ENCODE measurements around the gene TUBG1. TPM values are rescaled to one million over a fixed set of nuclear protein-coding genes. Genes with fewer than 3 reads are reported as not detected.

The TUBG1 gene
- total and polyA plus RNA-seq, 2 of the 8 experiments (the other 6 are each of a cell fraction or from before 2014, with no cell fraction given): 109 to 208 TPM

GRCh38 chr17:42566883-42567573 is 42.5 kb upstream of the TUBG1 start, which contains the start of gene MLX (continued):
- no peak for TF ChIP-seq CHD7 (IDR thresholded peaks at IDR 0.05; ENCODE audit: insufficient replicate concordance, low read length)
- TF ChIP-seq YY1 (IDR thresholded peaks at IDR 0.05; ENCODE audit: low read depth, low read length): peak; percentile 85
- no peak for TF ChIP-seq SP4 (IDR thresholded peaks at IDR 0.05; ENCODE audit: low read length)
- no peak for TF ChIP-seq CHD2 (IDR thresholded peaks at IDR 0.05; ENCODE audit: low read length)
- no peak for TF ChIP-seq BCL11A (IDR thresholded peaks at IDR 0.05; ENCODE audit: low read depth in 2 of 2, low read length in 2 of 2)
- TF ChIP-seq E2F6 (IDR thresholded peaks at IDR 0.05): 0 out of 2 replicates have a peak, but pooled peaks have one; percentile 18
- TF ChIP-seq NANOG (IDR thresholded peaks at IDR 0.05; ENCODE audit: insufficient read depth, low read depth, low read length, poor library complexity, severe bottlenecking): no peak
- TF ChIP-seq TCF12 (IDR thresholded peaks at IDR 0.05; ENCODE audit: low read depth, low read length): no peak
- TF ChIP-seq HDAC2 (IDR thresholded peaks at IDR 0.05; ENCODE audit: borderline replicate concordance in 1 of 2, low read depth in 2 of 2, low read length in 2 of 2): no peak

Measured in H1 (cell line).